ENCODE measurements around the gene KIAA0040. TPM values are rescaled to one million over a fixed set of nuclear protein-coding genes. Genes with fewer than 3 reads are reported as not detected.

The KIAA0040 gene
- total RNA-seq, 1 experiment from 2014 or later: 0.31 TPM

DNA sequence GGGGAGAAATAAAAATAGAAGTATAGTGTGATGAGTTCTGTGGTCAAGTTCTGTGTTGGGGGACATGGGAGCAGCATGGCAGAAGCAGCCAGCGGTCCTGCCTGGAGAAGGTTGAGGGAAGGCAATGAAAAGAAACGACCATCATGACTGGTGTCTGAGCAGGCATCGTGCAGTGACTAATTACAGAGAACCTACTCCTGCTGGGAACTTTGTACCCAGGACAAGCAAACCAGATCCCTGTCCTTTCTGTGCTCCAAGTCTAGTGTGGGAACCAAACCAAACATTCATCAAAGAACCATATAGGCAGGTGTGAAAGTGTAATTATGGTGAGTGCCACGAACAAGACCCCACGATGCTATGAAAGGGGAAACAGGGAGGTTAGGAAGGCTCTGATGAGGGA, 25.8 kb downstream of the KIAA0040 start:
- Histone ChIP-seq H3K36me3 (ENCODE audit: control insufficient read depth, insufficient read depth, low read length) (no peaks in the 10 kb centered on the region), H3K4me3 (ENCODE audit: low read depth in 2 of 2, low read length in 2 of 2) (no peak overlapping the region), H3K27ac (ENCODE audit: low read length) (no peak overlapping the region), H3K27me3 (ENCODE audit: control insufficient read depth, insufficient read depth, low read length) (no peaks in the 10 kb centered on the region; the same call in 1 of the 2 replicates), H3K4me1 (ENCODE audit: control insufficient read depth, insufficient read depth, low read length) (no peaks in the 10 kb centered on the region), H3K9me3 (ENCODE audit: control insufficient read depth, insufficient read depth, low read depth, low read length) (no peaks in the 10 kb centered on the region)
- in situ Hi-C loops (cut with HindIII; ENCODE audit: low pct_unique_long_range_greater_than_20kb, low sequenced_read_pairs) (no loop called here), intact Hi-C loops (cut with micrococcal nuclease; ENCODE audit: unreplicated experiment) (no loop called here)
- ATAC-seq (no peak), DNase-seq (ENCODE audit: low read depth, low spot score) (no peak)
- ChIA-PET CTCF (no interaction called here), POLR2A (no interaction called here)
- BruUV-seq (replicated peaks): no TSS peak
- TF ChIP-seq SIN3A (IDR thresholded peaks at IDR 0.05; ENCODE audit: borderline replicate concordance, insufficient read depth, low read depth, low read length) (no peak), REST (IDR thresholded peaks at IDR 0.05; ENCODE audit: insufficient read depth in 1 of 2, low read depth in 2 of 2, low read length in 1 of 2) (no peak), POLR2AphosphoS5 (IDR thresholded peaks at IDR 0.05; ENCODE audit: low read depth, low read length) (no peak), TCF7L2 (IDR thresholded peaks at IDR 0.05; ENCODE audit: low read depth, low read length) (no peak)
- TF ChIP-seq, protein P1, sequence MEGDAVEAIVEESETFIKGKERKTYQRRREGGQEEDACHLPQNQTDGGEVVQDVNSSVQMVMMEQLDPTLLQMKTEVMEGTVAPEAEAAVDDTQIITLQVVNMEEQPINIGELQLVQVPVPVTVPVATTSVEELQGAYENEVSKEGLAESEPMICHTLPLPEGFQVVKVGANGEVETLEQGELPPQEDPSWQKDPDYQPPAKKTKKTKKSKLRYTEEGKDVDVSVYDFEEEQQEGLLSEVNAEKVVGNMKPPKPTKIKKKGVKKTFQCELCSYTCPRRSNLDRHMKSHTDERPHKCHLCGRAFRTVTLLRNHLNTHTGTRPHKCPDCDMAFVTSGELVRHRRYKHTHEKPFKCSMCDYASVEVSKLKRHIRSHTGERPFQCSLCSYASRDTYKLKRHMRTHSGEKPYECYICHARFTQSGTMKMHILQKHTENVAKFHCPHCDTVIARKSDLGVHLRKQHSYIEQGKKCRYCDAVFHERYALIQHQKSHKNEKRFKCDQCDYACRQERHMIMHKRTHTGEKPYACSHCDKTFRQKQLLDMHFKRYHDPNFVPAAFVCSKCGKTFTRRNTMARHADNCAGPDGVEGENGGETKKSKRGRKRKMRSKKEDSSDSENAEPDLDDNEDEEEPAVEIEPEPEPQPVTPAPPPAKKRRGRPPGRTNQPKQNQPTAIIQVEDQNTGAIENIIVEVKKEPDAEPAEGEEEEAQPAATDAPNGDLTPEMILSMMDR (IDR thresholded peaks at IDR 0.05): no peak

DNA sequence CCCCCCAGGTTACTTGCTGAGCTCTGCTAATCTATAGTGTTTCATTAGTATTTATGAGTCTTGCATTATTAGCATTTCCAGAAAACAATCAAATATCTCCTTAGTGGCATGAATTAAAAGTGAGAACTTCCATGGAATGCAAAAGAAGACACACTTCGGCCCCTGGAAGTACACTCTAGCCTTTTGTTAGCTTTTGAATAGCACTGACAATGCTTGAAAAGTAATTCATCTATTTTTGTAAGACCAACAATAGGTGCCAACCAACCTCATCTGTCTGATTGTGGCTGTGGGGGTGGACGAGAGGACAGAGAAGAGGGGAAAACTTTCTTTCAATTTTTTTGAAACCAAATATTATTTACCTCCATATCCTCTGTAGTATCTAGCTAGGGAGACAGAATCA, 27.8 kb downstream of the KIAA0040 start:
- no peaks in the 10 kb centered on the region for H3K9me3 ChIP-seq (ENCODE audit: control insufficient read depth, insufficient read depth, low read depth, low read length)
- ATAC-seq (no peak), DNase-seq (ENCODE audit: low read depth, low spot score) (no peak)
- H3K27me3 ChIP-seq (ENCODE audit: control insufficient read depth, insufficient read depth, low read length): no peaks in the 10 kb centered on the region; the same call in 1 of the 2 replicates
- BruUV-seq (replicated peaks): no TSS peak
- H3K36me3 ChIP-seq (ENCODE audit: control insufficient read depth, insufficient read depth, low read length): no peaks in the 10 kb centered on the region
- TF ChIP-seq SIN3A (IDR thresholded peaks at IDR 0.05; ENCODE audit: borderline replicate concordance, insufficient read depth, low read depth, low read length) (no peak), POLR2AphosphoS5 (IDR thresholded peaks at IDR 0.05; ENCODE audit: low read depth, low read length) (no peak), TCF7L2 (IDR thresholded peaks at IDR 0.05; ENCODE audit: low read depth, low read length) (no peak), REST (IDR thresholded peaks at IDR 0.05; ENCODE audit: insufficient read depth in 1 of 2, low read depth in 2 of 2, low read length in 1 of 2) (no peak)
- TF ChIP-seq, protein P1 (IDR thresholded peaks at IDR 0.05): no peak
- CTCF ChIA-PET: no interaction called here
- POLR2A ChIA-PET: no interaction called here
- intact Hi-C loops (cut with micrococcal nuclease; ENCODE audit: unreplicated experiment) (no loop called here), in situ Hi-C loops (cut with HindIII; ENCODE audit: low pct_unique_long_range_greater_than_20kb, low sequenced_read_pairs) (no loop called here)
- no peak overlapping the region for H3K4me3 ChIP-seq (ENCODE audit: low read depth in 2 of 2, low read length in 2 of 2)
- no peak overlapping the region for H3K27ac ChIP-seq (ENCODE audit: low read length)
- no peaks in the 10 kb centered on the region for H3K4me1 ChIP-seq (ENCODE audit: control insufficient read depth, insufficient read depth, low read length)

Data from Panc1 (cell line).